Hepatocyte (in vitro differentiated cells): ENCODE results near the gene CNTNAP2. TPM values are rescaled to one million over a fixed set of nuclear protein-coding genes. Genes with fewer than 3 reads are reported as not detected.

Experiments used
- DNase-seq: peaks from one replicate; pipeline ENCODE4 v3.0.0-alpha.2; 2016; ENCODE audit warnings: low spot score
- H2AFZ ChIP-seq: fragments of 200-600 bp; sonication (generic); 2 replicates; pipeline ENCODE4 v1.6.0; 2016; ENCODE audit warnings: antibody characterized with exemption, mild to moderate bottlenecking
- H3K27ac ChIP-seq: fragments of 200-600 bp; sonication (generic); 2 replicates; pipeline ENCODE4 v1.5.1; 2016; ENCODE audit warnings: mild to moderate bottlenecking
- H3K27me3 ChIP-seq: fragments of 200-600 bp; sonication (generic); 2 replicates; pipeline ENCODE4 v1.6.1; 2016
- H3K36me3 ChIP-seq: fragments of 200-600 bp; sonication (generic); replicated peaks from 2 replicates; pipeline ENCODE4 v1.5.1; 2016; ENCODE audit warnings: low read depth; ENCODE audit not compliant: insufficient read depth
- H3K4me1 ChIP-seq: fragments of 200-600 bp; sonication (generic); 2 replicates; pipeline ENCODE4 v1.5.1; 2016; ENCODE audit warnings: mild to moderate bottlenecking, moderate library complexity; ENCODE audit not compliant: insufficient read depth
- H3K4me2 ChIP-seq: fragments of 200-600 bp; sonication (generic); 2 replicates; pipeline ENCODE4 v1.6.0; 2016
- H3K4me3 ChIP-seq: fragments of 200-600 bp; sonication (generic); 2 replicates; pipeline ENCODE4 v1.5.1; 2016; ENCODE audit warnings: mild to moderate bottlenecking
- H3K79me2 ChIP-seq: fragments of 200-600 bp; sonication (generic); 2 replicates; pipeline ENCODE4 v1.6.0; 2017; ENCODE audit warnings: mild to moderate bottlenecking
- H3K9me2 ChIP-seq: fragments of 200-600 bp; sonication (generic); replicated peaks from 2 replicates; pipeline ENCODE4 v1.6.0; 2017; ENCODE audit warnings: mild to moderate bottlenecking; ENCODE audit not compliant: insufficient read depth
- H3K9me3 ChIP-seq: fragments of 200-600 bp; sonication (generic); 2 replicates; pipeline ENCODE4 v1.5.1; 2016; ENCODE audit warnings: low read depth, mild to moderate bottlenecking
- H4K20me1 ChIP-seq: fragments of 200-600 bp; sonication (generic); 2 replicates; pipeline ENCODE4 v1.6.0; 2016; ENCODE audit warnings: mild to moderate bottlenecking; ENCODE audit not compliant: insufficient read depth, poor library complexity, severe bottlenecking
- EZH2 ChIP-seq: fragments of 200-600 bp; sonication (generic); IDR thresholded peaks from 2 replicates; pipeline ENCODE4 v1.6.1; 2016; ENCODE audit warnings: antibody characterized with exemption, mild to moderate bottlenecking, borderline replicate concordance
- EZH2phosphoT487 ChIP-seq: fragments of 200-600 bp; sonication (generic); IDR thresholded peaks from one replicate; pipeline ENCODE4 v1.6.1; 2018; ENCODE audit warnings: antibody characterized with exemption, mild to moderate bottlenecking, low read depth, moderate library complexity; ENCODE audit not compliant: unreplicated experiment, severe bottlenecking
- WGBS: methylation state at CpG from one replicate; pipeline ENCODE4 v1.1.6; 2016; ENCODE audit warnings: low lambda C conversion rate; ENCODE audit errors: missing lambda C conversion rate; 5-methylcytosine and 5-hydroxymethylcytosine counted together
- polyA plus RNA-seq: library from polyadenylated mRNA; unstranded; fragments of >200 nt; fragmentation: Nextera tagmentation; extraction: Ambion mirVana; gene quantifications from 2 replicates; pipeline ENCODE4 v1.2.1, GENCODE V29; 2016
- total RNA-seq: library from RNA; depleted of rRNA; stranded (reverse); fragments of >200 nt; gene quantifications from 2 replicates; pipeline ENCODE4 v1.2.3, GENCODE V29; 2014
- TF ChIP-seq, protein P1 (sequence below): fragments of 200-600 bp; sonication (generic); IDR thresholded peaks from 2 replicates; pipeline ENCODE4 v1.5.1; 2016; ENCODE audit warnings: antibody characterized with exemption, mild to moderate bottlenecking; ENCODE audit not compliant: poor library complexity

Gene CNTNAP2
- total and polyA plus RNA-seq, 2 experiments from 2014 or later: 7.5 to 14.7 TPM

DNA sequence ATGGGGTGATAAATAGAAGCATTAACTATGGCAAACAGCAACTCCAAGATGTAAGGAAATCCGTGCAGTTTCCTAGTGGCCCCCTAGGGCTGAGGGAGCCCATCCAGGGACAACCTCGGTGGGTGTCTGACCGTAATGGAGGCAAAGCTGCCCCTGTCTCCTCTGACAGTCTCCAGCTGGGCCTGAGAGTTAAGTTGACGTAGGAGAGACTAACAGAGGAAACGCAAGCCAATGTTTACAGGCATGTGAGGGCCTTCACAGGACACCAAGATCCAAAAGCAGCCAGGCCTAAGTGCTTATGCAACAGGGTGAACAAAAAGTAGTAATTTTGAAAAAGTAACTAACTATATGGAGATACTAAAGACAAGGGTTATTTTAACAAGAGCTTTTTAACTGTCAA, 2144.0 kb downstream of the CNTNAP2 start:
- peaks cover 7% of the 10 kb centered on the region for H3K4me1 ChIP-seq
- no peaks in the 10 kb centered on the region for H4K20me1 ChIP-seq
- no peaks in the 10 kb centered on the region for H3K9me3 ChIP-seq
- H3K27ac ChIP-seq: peak overlapping the region; percentile 22
- no peaks in the 10 kb centered on the region for H3K36me3 ChIP-seq
- H3K4me2 ChIP-seq: no peak overlapping the region
- 58% methylated on average over 5 of the region's 5 CpGs for WGBS
- no peak overlapping the region for H2AFZ ChIP-seq
- TF ChIP-seq, protein P1, sequence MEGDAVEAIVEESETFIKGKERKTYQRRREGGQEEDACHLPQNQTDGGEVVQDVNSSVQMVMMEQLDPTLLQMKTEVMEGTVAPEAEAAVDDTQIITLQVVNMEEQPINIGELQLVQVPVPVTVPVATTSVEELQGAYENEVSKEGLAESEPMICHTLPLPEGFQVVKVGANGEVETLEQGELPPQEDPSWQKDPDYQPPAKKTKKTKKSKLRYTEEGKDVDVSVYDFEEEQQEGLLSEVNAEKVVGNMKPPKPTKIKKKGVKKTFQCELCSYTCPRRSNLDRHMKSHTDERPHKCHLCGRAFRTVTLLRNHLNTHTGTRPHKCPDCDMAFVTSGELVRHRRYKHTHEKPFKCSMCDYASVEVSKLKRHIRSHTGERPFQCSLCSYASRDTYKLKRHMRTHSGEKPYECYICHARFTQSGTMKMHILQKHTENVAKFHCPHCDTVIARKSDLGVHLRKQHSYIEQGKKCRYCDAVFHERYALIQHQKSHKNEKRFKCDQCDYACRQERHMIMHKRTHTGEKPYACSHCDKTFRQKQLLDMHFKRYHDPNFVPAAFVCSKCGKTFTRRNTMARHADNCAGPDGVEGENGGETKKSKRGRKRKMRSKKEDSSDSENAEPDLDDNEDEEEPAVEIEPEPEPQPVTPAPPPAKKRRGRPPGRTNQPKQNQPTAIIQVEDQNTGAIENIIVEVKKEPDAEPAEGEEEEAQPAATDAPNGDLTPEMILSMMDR: no peak
- TF ChIP-seq EZH2 (no peak), EZH2phosphoT487 (no peak)
- DNase-seq: peak; percentile 19
- H3K4me3 ChIP-seq: no peak overlapping the region
- no peaks in the 10 kb centered on the region for H3K79me2 ChIP-seq
- H3K9me2 ChIP-seq: no peaks in the 10 kb centered on the region
- no peaks in the 10 kb centered on the region for H3K27me3 ChIP-seq

DNA sequence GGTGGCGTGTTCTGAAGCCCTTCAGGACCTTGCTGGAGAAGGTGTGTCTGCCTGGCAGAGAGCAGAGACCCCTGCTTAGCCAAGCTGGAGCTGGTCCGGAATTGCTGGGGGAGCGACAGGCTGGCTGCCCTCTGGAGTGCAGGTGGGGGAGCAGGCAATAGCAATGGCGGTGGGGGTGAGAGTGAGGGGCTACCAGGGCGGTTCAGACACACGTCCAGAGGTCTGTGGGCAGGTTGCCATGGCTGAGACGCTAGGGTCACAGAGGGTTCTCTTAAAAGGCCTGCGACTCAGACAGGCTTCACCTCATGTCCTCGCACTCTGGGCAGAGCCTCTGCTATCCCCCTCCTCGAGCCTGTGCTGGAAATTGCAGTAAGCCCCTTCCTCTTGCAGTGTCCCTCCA, 2144.9 kb downstream of the CNTNAP2 start:
- DNase-seq: no peak
- H3K27ac ChIP-seq: no peak overlapping the region

DNA sequence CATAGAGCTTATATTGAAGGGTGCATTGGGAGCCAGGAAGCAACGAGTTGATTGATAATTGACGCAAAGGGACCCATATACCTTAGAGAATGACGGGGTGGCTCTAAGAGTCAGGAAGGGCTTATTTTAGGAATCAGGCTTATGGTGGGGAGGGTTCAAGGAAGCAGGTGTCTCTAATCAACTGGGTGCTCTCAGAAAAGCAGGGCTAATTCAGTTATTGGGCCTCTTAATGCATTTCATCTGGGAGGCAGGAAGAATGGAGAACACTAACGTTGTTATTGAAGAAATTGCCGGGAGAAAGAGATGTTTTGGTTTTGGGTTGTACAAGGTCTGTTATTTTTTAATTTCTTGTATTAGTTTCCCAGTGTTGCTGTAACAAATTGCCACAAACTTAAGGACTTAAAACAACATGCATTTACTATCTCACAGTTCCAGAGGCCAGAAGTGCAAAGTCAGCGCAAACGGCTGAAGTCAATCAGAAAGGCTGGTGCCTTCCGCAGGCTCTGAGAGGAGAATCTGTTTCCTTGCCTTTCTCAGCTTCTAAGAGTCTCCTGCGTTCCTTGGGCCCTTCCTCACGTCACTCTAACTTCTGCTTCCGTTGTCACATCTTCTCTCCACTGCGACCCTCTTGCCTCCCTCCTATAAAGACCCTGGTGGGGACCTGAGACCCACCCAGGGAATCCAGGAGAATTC, 2145.5 kb downstream of the CNTNAP2 start:
- Histone ChIP-seq H3K27me3 (no peaks in the 10 kb centered on the region), H3K9me2 (no peaks in the 10 kb centered on the region), H2AFZ (peak overlapping the region; percentile 93), H3K36me3 (no peaks in the 10 kb centered on the region), H4K20me1 (no peaks in the 10 kb centered on the region), H3K4me1 (peaks cover 7% of the 10 kb centered on the region), H3K9me3 (no peaks in the 10 kb centered on the region), H3K27ac (no peak overlapping the region), H3K79me2 (no peaks in the 10 kb centered on the region), H3K4me2 (peak overlapping the region; percentile 79), H3K4me3 (no peak overlapping the region)
- no peak for TF ChIP-seq EZH2phosphoT487
- no peak for DNase-seq
- WGBS: 57% methylated on average over 12 of the region's 12 CpGs

More for the DNA sequence above, 2144.9 kb downstream of the CNTNAP2 start:
- no peak overlapping the region for H3K4me3 ChIP-seq
- no peaks in the 10 kb centered on the region for H4K20me1 ChIP-seq
- TF ChIP-seq EZH2phosphoT487 (no peak), EZH2 (no peak)
- TF ChIP-seq, protein P1: no peak
- H3K4me2 ChIP-seq: no peak overlapping the region
- H3K9me3 ChIP-seq: no peaks in the 10 kb centered on the region
- H3K4me1 ChIP-seq: peaks cover 7% of the 10 kb centered on the region
- H3K27me3 ChIP-seq: no peaks in the 10 kb centered on the region
- H2AFZ ChIP-seq: no peak overlapping the region
- H3K36me3 ChIP-seq: no peaks in the 10 kb centered on the region
- WGBS: 97% methylated on average over 10 of the region's 10 CpGs
- H3K9me2 ChIP-seq: no peaks in the 10 kb centered on the region
- no peaks in the 10 kb centered on the region for H3K79me2 ChIP-seq

DNA sequence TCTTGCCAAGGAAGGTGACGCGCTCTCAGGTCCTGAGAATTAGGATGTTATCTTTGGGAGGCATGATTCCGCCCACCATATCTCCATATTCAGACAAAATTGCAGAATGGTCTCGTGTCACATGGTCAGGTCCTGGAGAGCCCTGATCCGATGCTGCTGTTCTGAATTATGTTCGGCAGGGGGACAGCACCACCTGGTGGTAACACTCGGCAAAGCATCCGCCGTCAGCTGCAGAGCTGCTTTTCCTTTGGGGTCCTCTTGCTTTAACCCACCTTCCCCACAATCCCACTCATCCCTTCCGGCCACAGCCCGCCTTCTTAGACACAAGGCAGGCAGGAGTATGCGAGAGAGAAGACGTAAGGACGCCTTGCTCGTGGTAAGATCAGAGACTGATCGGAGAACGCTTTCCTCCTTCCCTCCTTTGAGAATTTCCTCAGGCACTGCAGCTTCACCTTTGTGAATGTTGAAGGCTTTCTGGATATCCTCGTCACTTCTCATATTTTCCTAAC, 2146.2 kb downstream of the CNTNAP2 start:
- peak; percentile 81 for DNase-seq
- Histone ChIP-seq H3K79me2 (no peaks in the 10 kb centered on the region), H3K9me3 (no peaks in the 10 kb centered on the region), H3K4me2 (peak overlapping the region; percentile 79), H4K20me1 (no peaks in the 10 kb centered on the region), H3K36me3 (no peaks in the 10 kb centered on the region), H3K27ac (no peak overlapping the region), H2AFZ (peak overlapping the region; percentile 93), H3K27me3 (no peaks in the 10 kb centered on the region), H3K4me1 (peaks cover 7% of the 10 kb centered on the region), H3K4me3 (no peak overlapping the region), H3K9me2 (no peaks in the 10 kb centered on the region)
- TF ChIP-seq, protein P1: peak; percentile 92
- TF ChIP-seq EZH2: no peak
- no peak for TF ChIP-seq EZH2phosphoT487
- WGBS: 12% methylated on average over 18 of the region's 18 CpGs
